Liver (tissue), 3 donors: ENCODE measurements around the gene PARP3.

Experiments
- CTCF ChIP-seq: fragments of 150-350 bp; IDR thresholded peaks from 2 replicates; pipeline ENCODE4 v1.5.1; 2017; ENCODE audit warnings: improper control_type of control experiment, low read depth, low read length; ENCODE audit not compliant: missing input control
- RXRA ChIP-seq, 2 donors: IDR thresholded peaks; 2 replicates each; pipeline ENCODE4 v1.6.1; 2017 to 2018; ENCODE audit warnings: antibody characterized with exemption in 2 of 2, mild to moderate bottlenecking in 1 of 2
- donor health status: healthy.
- donor health status: healthy.

GRCh38 chr3:51934991-51935885 lies 6.9 kb upstream of the PARP3 start:
- TF ChIP-seq RXRA (IDR thresholded peaks at IDR 0.05) (no peak), CTCF (no peak)
